Measurements from ENCODE around the gene LRRC3. TPM values are rescaled to one million over a fixed set of nuclear protein-coding genes. Genes with fewer than 3 reads are reported as not detected.
"Not testable (repeated sequence)": the region's sequence is repeated elsewhere in the genome, so short reads cannot be mapped to it uniquely, and the experiment has no call there.

The LRRC3 gene
- total RNA-seq, 1 experiment from 2014 or later, result 0.40 TPM

DNA sequence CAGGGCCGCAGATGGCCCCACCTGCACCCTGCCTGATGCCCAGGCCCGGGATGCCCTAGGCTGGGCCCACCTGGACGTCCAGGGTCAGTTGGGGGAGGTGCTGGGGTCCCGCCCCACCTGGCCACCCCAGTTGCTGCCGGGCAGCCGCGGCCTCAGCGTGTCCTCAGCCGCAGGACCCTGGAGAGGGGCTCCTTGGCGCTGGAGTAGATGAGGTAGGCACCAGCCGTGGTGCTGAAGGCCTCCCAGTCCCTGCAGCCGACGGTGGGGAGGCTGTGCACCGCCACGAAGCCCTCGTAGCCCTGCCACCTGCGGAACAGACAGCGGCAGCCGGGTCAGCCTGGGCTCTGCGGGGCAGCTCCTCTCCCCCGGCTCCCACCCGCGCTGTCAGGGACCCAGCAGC, 44.3 kb downstream of the LRRC3 start:
- Mint-ChIP-seq H3K27me3 (ENCODE audit: unreplicated experiment) (peaks cover 57% of the 10 kb centered on the region), H3K36me3 (ENCODE audit: insufficient read depth, unreplicated experiment) (no peaks in the 10 kb centered on the region), H3K4me3 (ENCODE audit: low read depth, unreplicated experiment) (no peak overlapping the region), H3K4me1 (ENCODE audit: low read depth, unreplicated experiment) (no peaks in the 10 kb centered on the region), H3K27ac (ENCODE audit: unreplicated experiment) (no peak overlapping the region), H3K9me3 (ENCODE audit: low read depth, unreplicated experiment) (no peaks in the 10 kb centered on the region)
- intact Hi-C loops (cut with micrococcal nuclease; ENCODE audit: unreplicated experiment), result no loop called here
- CTCF ChIA-PET, result interaction anchor here (1.0 kb wide), 1 partner anchor 11 kb away, joined by 3 read pairs; no protein-coding TSS in a partner anchor
- TF ChIP-seq, protein P1, sequence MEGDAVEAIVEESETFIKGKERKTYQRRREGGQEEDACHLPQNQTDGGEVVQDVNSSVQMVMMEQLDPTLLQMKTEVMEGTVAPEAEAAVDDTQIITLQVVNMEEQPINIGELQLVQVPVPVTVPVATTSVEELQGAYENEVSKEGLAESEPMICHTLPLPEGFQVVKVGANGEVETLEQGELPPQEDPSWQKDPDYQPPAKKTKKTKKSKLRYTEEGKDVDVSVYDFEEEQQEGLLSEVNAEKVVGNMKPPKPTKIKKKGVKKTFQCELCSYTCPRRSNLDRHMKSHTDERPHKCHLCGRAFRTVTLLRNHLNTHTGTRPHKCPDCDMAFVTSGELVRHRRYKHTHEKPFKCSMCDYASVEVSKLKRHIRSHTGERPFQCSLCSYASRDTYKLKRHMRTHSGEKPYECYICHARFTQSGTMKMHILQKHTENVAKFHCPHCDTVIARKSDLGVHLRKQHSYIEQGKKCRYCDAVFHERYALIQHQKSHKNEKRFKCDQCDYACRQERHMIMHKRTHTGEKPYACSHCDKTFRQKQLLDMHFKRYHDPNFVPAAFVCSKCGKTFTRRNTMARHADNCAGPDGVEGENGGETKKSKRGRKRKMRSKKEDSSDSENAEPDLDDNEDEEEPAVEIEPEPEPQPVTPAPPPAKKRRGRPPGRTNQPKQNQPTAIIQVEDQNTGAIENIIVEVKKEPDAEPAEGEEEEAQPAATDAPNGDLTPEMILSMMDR (IDR thresholded peaks at IDR 0.05; ENCODE audit: unreplicated experiment), result no peak
- no TSS peak for BruUV-seq (replicated peaks)
- DNase-seq, result no peak

DNA sequence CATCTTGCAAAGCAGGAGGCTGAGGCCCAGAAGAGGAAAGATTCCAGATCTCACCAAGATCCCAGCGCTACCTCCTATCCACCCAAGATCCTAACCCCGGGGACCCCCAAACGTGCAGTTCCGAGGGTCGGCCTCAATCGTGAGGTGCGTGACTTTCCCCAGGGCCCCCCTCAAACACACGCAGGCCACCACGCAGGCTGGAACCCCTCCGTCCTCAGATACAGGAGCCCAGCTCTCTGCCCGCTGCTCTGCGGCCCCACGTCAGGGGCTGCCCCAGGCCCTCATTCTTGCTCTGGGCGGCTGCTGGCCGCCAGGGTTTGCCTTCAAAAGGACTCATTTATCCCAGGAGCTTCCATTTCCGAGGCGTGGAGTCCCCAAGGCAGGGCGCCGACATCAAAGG, 44.8 kb downstream of the LRRC3 start:
- H3K27ac Mint-ChIP-seq (ENCODE audit: unreplicated experiment), result no peak overlapping the region

DNA sequence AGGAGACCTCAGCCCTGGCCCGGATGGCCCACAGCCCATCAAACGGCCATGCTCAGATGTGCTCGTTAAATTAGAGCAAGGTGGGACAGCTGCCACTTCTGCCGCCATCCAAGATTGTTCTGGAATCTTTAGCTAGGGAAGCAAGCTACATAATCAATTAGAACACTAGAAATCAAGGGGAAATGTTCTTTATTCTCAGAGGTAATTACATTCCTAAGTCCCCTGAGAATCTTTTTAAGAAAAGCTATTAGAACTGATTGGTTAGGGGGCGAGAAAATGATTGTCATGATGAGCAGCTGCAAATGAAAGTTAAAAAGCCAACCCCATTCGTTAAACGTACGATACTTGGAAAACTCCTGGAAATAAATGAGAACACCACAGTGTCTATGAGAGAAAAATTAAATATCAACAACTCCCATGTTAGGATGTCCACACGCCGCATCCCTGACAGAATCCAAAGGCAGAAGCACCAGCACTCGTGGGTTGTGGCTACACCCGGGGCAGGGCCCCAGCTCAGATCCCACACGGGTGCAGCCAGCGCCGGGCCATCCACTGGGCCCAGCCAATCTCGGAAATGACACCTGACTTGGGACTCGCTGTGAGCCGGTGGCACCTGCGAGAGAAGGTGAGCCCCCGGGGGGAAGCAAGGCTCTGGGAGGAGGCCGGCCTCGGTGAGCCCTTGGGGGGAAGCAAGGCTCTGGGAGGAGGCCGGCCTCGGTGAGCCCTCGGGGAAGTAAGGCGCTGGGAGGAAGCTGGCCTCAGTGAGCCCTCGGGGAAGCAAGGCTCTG, 47.1 kb downstream of the LRRC3 start:
- H3K4me1 Mint-ChIP-seq (ENCODE audit: low read depth, unreplicated experiment), result no peaks in the 10 kb centered on the region
- no peak overlapping the region for H3K4me3 Mint-ChIP-seq (ENCODE audit: low read depth, unreplicated experiment)
- H3K36me3 Mint-ChIP-seq (ENCODE audit: insufficient read depth, unreplicated experiment), result no peaks in the 10 kb centered on the region
- no peak for DNase-seq
- no TSS peak for BruUV-seq (replicated peaks)
- no peak overlapping the region for H3K27ac Mint-ChIP-seq (ENCODE audit: unreplicated experiment)
- TF ChIP-seq, protein P1 (IDR thresholded peaks at IDR 0.05; ENCODE audit: unreplicated experiment), result no peak
- intact Hi-C loops (cut with micrococcal nuclease; ENCODE audit: unreplicated experiment), result no loop called here
- H3K27me3 Mint-ChIP-seq (ENCODE audit: unreplicated experiment), result peaks cover 31% of the 10 kb centered on the region
- CTCF ChIA-PET, result no interaction called here
- no peaks in the 10 kb centered on the region for H3K9me3 Mint-ChIP-seq (ENCODE audit: low read depth, unreplicated experiment)

More for the DNA sequence above, 44.8 kb downstream of the LRRC3 start:
- TF ChIP-seq, protein P1 (IDR thresholded peaks at IDR 0.05; ENCODE audit: unreplicated experiment), result no peak
- DNase-seq, result no peak
- H3K4me3 Mint-ChIP-seq (ENCODE audit: low read depth, unreplicated experiment), result no peak overlapping the region
- H3K36me3 Mint-ChIP-seq (ENCODE audit: insufficient read depth, unreplicated experiment), result no peaks in the 10 kb centered on the region
- H3K9me3 Mint-ChIP-seq (ENCODE audit: low read depth, unreplicated experiment), result no peaks in the 10 kb centered on the region
- intact Hi-C loops (cut with micrococcal nuclease; ENCODE audit: unreplicated experiment), result no loop called here
- peaks cover 53% of the 10 kb centered on the region for H3K27me3 Mint-ChIP-seq (ENCODE audit: unreplicated experiment)
- CTCF ChIA-PET, result interaction anchor here (1.0 kb wide), 1 partner anchor 12 kb away, joined by 3 read pairs; no protein-coding TSS in a partner anchor
- no TSS peak for BruUV-seq (replicated peaks)
- H3K4me1 Mint-ChIP-seq (ENCODE audit: low read depth, unreplicated experiment), result no peaks in the 10 kb centered on the region

- H3K27me3 Mint-ChIP-seq (ENCODE audit: unreplicated experiment), result peaks cover 22% of the 10 kb centered on the region
- intact Hi-C loops (cut with micrococcal nuclease; ENCODE audit: unreplicated experiment); H3K27ac Mint-ChIP-seq (ENCODE audit: unreplicated experiment); H3K36me3 Mint-ChIP-seq (ENCODE audit: insufficient read depth, unreplicated experiment); DNase-seq; H3K4me3 Mint-ChIP-seq (ENCODE audit: low read depth, unreplicated experiment); H3K9me3 Mint-ChIP-seq (ENCODE audit: low read depth, unreplicated experiment); BruUV-seq (replicated peaks); CTCF ChIA-PET; H3K4me1 Mint-ChIP-seq (ENCODE audit: low read depth, unreplicated experiment): not testable (repeated sequence)
Measured at GRCh38 chr21:44503006-44503889, 47.9 kb downstream of the LRRC3 start.
